ENCODE data around the gene FHAD1. TPM values are rescaled to one million over a fixed set of nuclear protein-coding genes. Genes with fewer than 3 reads are reported as not detected.

The FHAD1 gene
- total RNA-seq, 2 experiments from 2014 or later: not detected

DNA sequence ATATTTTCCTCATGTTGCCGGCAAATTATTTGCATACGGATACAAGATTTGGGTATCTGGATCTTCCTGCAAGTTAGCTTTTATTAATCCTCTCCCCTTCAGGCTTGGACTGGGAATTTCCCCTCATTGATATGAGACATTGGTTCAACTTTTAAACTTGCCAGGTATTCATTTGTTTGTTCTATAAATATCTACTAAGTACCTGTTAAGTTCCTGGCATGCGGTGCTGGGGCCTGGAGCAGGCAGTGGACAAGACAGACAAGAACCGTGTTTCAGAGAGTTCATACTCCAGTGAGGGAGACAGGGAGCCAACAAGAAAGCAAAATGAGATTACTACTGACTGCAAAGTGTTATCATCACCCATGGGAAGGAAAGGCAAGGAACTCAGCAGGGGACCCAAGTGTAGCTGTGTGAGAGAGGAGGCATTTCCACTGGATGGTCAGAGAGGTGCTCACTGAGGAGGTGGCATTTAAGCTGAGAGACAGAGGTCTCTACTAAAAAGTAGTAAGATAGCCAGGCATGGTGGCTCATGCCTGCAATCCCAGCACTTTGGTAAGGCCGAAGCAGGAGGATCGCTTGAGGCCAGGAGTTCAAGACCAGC is 39.1 kb upstream of the FHAD1 start:
- Mint-ChIP-seq H3K27ac (no peak overlapping the region), H3K4me1 (ENCODE audit: low read depth) (no peaks in the 10 kb centered on the region), H3K4me3 (no peak overlapping the region), H3K27me3 (peaks cover 28% of the 10 kb centered on the region), H3K9me3 (no peaks in the 10 kb centered on the region), H3K36me3 (ENCODE audit: low read depth) (no peaks in the 10 kb centered on the region)
- Histone ChIP-seq H3K9me3 (ENCODE audit: control insufficient read depth in 1 of 2, insufficient read depth in 1 of 2, low read length in 2 of 2) (no peaks in the 10 kb centered on the region), H3K27ac (ENCODE audit: low read depth in 1 of 2, low read length in 2 of 2) (no peak overlapping the region), H3K27me3 (ENCODE audit: control insufficient read depth in 1 of 2, insufficient read depth in 2 of 2, low read length in 2 of 2) (peaks cover 0 to 2% of the 10 kb centered on the region in 2 experiments), H3K4me1 (ENCODE audit: insufficient read depth, low read length) (no peaks in the 10 kb centered on the region), H3K36me3 (ENCODE audit: insufficient read depth, low read length) (no peaks in the 10 kb centered on the region), H3K4me3 (ENCODE audit: low read length) (no peak overlapping the region)
- DNase-seq (no peak), ATAC-seq (ENCODE audit: poor library complexity) (no peak)
- intact Hi-C loops (cut with DNase I, micrococcal nuclease): no loop called here
- POLR2A ChIA-PET: no interaction called here
- CTCF ChIA-PET: interaction anchor here (0.5 kb wide), 1 partner anchor 20 kb away, joined by 3 read pairs; no protein-coding TSS in a partner anchor
- no peak for TF ChIP-seq CTCF (IDR thresholded peaks at IDR 0.05)

- Histone ChIP-seq H3K4me1 (ENCODE audit: insufficient read depth, low read length) (no peaks in the 10 kb centered on the region), H3K9me3 (ENCODE audit: control insufficient read depth in 1 of 2, insufficient read depth in 1 of 2, low read length in 2 of 2) (no peaks in the 10 kb centered on the region), H3K36me3 (ENCODE audit: insufficient read depth, low read length) (no peaks in the 10 kb centered on the region), H3K27me3 (ENCODE audit: control insufficient read depth in 1 of 2, insufficient read depth in 2 of 2, low read length in 2 of 2) (peaks cover 0 to 4% of the 10 kb centered on the region in 2 experiments), H3K27ac (ENCODE audit: low read depth in 1 of 2, low read length in 2 of 2) (no peak overlapping the region), H3K4me3 (ENCODE audit: low read length) (no peak overlapping the region)
- no peaks in the 10 kb centered on the region for H3K9me3 Mint-ChIP-seq
- TF ChIP-seq CTCF (IDR thresholded peaks at IDR 0.05): no peak
- H3K27ac Mint-ChIP-seq: no peak overlapping the region
- no peaks in the 10 kb centered on the region for H3K36me3 Mint-ChIP-seq (ENCODE audit: low read depth)
- no peaks in the 10 kb centered on the region for H3K4me1 Mint-ChIP-seq (ENCODE audit: low read depth)
- intact Hi-C loops (cut with DNase I, micrococcal nuclease): no loop called here
- DNase-seq (no peak), ATAC-seq (ENCODE audit: poor library complexity) (no peak)
- H3K27me3 Mint-ChIP-seq: peaks cover 28% of the 10 kb centered on the region
- ChIA-PET POLR2A (no interaction called here), CTCF (no interaction called here)
- H3K4me3 Mint-ChIP-seq: no peak overlapping the region
Observed at GRCh38 chr1:15210651-15211375, 36.2 kb upstream of the FHAD1 start.

DNA sequence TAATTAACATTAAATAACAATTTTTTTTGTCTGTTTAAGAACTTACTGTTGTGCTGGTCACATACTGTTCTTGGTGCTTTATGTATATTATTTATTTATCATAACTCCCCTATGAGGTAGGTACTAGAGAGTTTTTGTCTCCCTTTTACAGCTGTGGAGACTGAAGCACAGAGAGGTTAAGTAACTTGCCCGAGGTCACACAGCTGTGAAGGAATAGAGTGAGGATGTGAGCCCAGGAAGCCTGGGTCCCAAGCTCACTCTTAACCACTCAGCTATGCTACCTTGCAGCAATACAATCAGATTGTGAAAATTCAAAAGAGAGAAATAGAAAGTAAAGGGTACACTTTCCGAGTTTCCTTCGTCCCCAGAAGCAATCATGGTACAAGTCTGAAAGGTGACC is 35.6 kb upstream of the FHAD1 start:
- peaks cover 28% of the 10 kb centered on the region for H3K27me3 Mint-ChIP-seq
- Histone ChIP-seq H3K36me3 (ENCODE audit: insufficient read depth, low read length) (no peaks in the 10 kb centered on the region), H3K4me1 (ENCODE audit: insufficient read depth, low read length) (no peaks in the 10 kb centered on the region), H3K27me3 (ENCODE audit: control insufficient read depth in 1 of 2, insufficient read depth in 2 of 2, low read length in 2 of 2) (peaks cover 0 to 4% of the 10 kb centered on the region in 2 experiments), H3K9me3 (ENCODE audit: control insufficient read depth in 1 of 2, insufficient read depth in 1 of 2, low read length in 2 of 2) (no peaks in the 10 kb centered on the region), H3K27ac (ENCODE audit: low read depth in 1 of 2, low read length in 2 of 2) (no peak overlapping the region), H3K4me3 (ENCODE audit: low read length) (no peak overlapping the region)
- intact Hi-C loops (cut with DNase I, micrococcal nuclease): no loop called here
- CTCF ChIA-PET: no interaction called here
- H3K27ac Mint-ChIP-seq: no peak overlapping the region
- H3K4me1 Mint-ChIP-seq (ENCODE audit: low read depth): no peaks in the 10 kb centered on the region
- POLR2A ChIA-PET: no interaction called here
- no peak for ATAC-seq (ENCODE audit: poor library complexity)
- TF ChIP-seq CTCF (IDR thresholded peaks at IDR 0.05): no peak
- DNase-seq: no peak
- H3K36me3 Mint-ChIP-seq (ENCODE audit: low read depth): no peaks in the 10 kb centered on the region
- no peak overlapping the region for H3K4me3 Mint-ChIP-seq
- H3K9me3 Mint-ChIP-seq: no peaks in the 10 kb centered on the region

Measured in CD4-positive, alpha-beta T cell (primary cell).